Esophagus squamous epithelium (tissue), 5 donors: Measurements from ENCODE around the gene TSPEAR. TPM values are rescaled to one million over a fixed set of nuclear protein-coding genes. Genes with fewer than 3 reads are reported as not detected.

Source experiments
- DNase-seq: peaks from one replicate; lab custom pipeline; 2025; lab: John Stamatoyannopoulos, UW
- H3K27ac ChIP-seq, 4 donors: fragments of 200-600 bp; sonication (generic); one replicate each; pipeline ENCODE4 v1.5.1; 2016 to 2019; ENCODE audit warnings: mild to moderate bottlenecking in 1 of 4
- H3K27me3 ChIP-seq, 4 donors: fragments of 200-600 bp; sonication (generic); 1 replicate in 3 of 4; 2 replicates in 1 of 4; pipeline versions ENCODE4 v1.5.1 to v1.6.0; 2017 to 2021; ENCODE audit warnings: antibody characterized with exemption in 1 of 4
- H3K36me3 ChIP-seq, 3 donors: fragments of 200-600 bp; sonication (generic); one replicate each; pipeline ENCODE4 v1.5.1; 2016 to 2019
- H3K4me1 ChIP-seq, 3 donors: fragments of 200-600 bp; sonication (generic); one replicate each; pipeline ENCODE4 v1.5.1; 2017 to 2019
- H3K4me3 ChIP-seq, 4 donors: fragments of 200-600 bp; sonication (generic); 1 replicate in 3 of 4; 2 replicates in 1 of 4; pipeline ENCODE4 v1.5.1; 2016 to 2019; ENCODE audit warnings: mild to moderate bottlenecking in 2 of 4, moderate library complexity in 1 of 4
- H3K9me3 ChIP-seq, 3 donors: fragments of 200-600 bp; sonication (generic); one replicate each; pipeline ENCODE4 v1.5.1; 2016 to 2019
- CTCF ChIP-seq, 6 experiments: fragments of 450-650 bp in 4 of 6; fragments of 200-600 bp in 2 of 6; sonication (generic) in 2 of 6; IDR thresholded peaks; one replicate each; pipeline ENCODE4 v1.5.1; 2016 to 2019; ENCODE audit warnings: antibody characterized with exemption in 6 of 6, mild to moderate bottlenecking in 4 of 6, moderate library complexity in 4 of 6
- POLR2A ChIP-seq, 4 donors: fragments of 450-650 bp; IDR thresholded peaks; one replicate each; pipeline ENCODE4 v1.6.1; 2017; ENCODE audit warnings: antibody characterized with exemption in 4 of 4, mild to moderate bottlenecking in 4 of 4, moderate library complexity in 3 of 4
- WGBS, 2 donors: methylation state at CpG; one replicate each; pipeline ENCODE4 v1.1.5; 2018; 5-methylcytosine and 5-hydroxymethylcytosine counted together
- intact Hi-C: fragments of 100-400 bp; cut with DNase I; formaldehyde crosslinking; loops from one replicate; pipeline ENCODE4 v1.15.0; 2022
- total RNA-seq, 4 donors: library from RNA; depleted of rRNA; stranded (reverse); fragments of >200 nt; gene quantifications; one replicate each; pipeline ENCODE4 v1.1.0, GENCODE V29; 2016
- donor health status: DM: yes; HTN: yes; CAD: no.

The TSPEAR gene
- total RNA-seq, 4 donors from 2014 or later, result not detected

DNA sequence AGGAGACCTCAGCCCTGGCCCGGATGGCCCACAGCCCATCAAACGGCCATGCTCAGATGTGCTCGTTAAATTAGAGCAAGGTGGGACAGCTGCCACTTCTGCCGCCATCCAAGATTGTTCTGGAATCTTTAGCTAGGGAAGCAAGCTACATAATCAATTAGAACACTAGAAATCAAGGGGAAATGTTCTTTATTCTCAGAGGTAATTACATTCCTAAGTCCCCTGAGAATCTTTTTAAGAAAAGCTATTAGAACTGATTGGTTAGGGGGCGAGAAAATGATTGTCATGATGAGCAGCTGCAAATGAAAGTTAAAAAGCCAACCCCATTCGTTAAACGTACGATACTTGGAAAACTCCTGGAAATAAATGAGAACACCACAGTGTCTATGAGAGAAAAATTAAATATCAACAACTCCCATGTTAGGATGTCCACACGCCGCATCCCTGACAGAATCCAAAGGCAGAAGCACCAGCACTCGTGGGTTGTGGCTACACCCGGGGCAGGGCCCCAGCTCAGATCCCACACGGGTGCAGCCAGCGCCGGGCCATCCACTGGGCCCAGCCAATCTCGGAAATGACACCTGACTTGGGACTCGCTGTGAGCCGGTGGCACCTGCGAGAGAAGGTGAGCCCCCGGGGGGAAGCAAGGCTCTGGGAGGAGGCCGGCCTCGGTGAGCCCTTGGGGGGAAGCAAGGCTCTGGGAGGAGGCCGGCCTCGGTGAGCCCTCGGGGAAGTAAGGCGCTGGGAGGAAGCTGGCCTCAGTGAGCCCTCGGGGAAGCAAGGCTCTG, 209.0 kb downstream of the TSPEAR start:
- intact Hi-C loops, result no loop called here
- DNase-seq, result no peak
- H3K4me1 ChIP-seq, result peaks cover 0 to 9% (median 0%) of the 10 kb centered on the region in 3 donors
- 87 to 89% methylated on average over 19 of the region's 27 CpGs for WGBS, 2 donors
- H3K27me3 ChIP-seq, result peaks cover 0 to 69% (median 2%) of the 10 kb centered on the region in 4 donors
- H3K36me3 ChIP-seq, result no peaks in the 10 kb centered on the region
- H3K4me3 ChIP-seq, result no peak overlapping the region
- H3K27ac ChIP-seq, result no peak overlapping the region
- H3K9me3 ChIP-seq, result no peaks in the 10 kb centered on the region
- TF ChIP-seq CTCF (IDR thresholded peaks at IDR 0.05) (no peak), POLR2A (IDR thresholded peaks at IDR 0.05) (no peak)

DNA sequence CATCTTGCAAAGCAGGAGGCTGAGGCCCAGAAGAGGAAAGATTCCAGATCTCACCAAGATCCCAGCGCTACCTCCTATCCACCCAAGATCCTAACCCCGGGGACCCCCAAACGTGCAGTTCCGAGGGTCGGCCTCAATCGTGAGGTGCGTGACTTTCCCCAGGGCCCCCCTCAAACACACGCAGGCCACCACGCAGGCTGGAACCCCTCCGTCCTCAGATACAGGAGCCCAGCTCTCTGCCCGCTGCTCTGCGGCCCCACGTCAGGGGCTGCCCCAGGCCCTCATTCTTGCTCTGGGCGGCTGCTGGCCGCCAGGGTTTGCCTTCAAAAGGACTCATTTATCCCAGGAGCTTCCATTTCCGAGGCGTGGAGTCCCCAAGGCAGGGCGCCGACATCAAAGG, 211.3 kb downstream of the TSPEAR start:
- no peak overlapping the region for H3K4me3 ChIP-seq
- H3K27ac ChIP-seq, result no peak overlapping the region
- no peak for DNase-seq
- TF ChIP-seq POLR2A (IDR thresholded peaks at IDR 0.05), result no peak
- WGBS, 2 donors, result 47 to 59% methylated on average over 7 to 12 of the region's 19 CpGs
- no peaks in the 10 kb centered on the region for H3K9me3 ChIP-seq
- peaks cover 0 to 74% (median 2%) of the 10 kb centered on the region in 4 donors for H3K27me3 ChIP-seq
- intact Hi-C loops, result no loop called here
- H3K36me3 ChIP-seq, result no peaks in the 10 kb centered on the region
- peaks cover 0 to 20% (median 0%) of the 10 kb centered on the region in 3 donors for H3K4me1 ChIP-seq

DNA sequence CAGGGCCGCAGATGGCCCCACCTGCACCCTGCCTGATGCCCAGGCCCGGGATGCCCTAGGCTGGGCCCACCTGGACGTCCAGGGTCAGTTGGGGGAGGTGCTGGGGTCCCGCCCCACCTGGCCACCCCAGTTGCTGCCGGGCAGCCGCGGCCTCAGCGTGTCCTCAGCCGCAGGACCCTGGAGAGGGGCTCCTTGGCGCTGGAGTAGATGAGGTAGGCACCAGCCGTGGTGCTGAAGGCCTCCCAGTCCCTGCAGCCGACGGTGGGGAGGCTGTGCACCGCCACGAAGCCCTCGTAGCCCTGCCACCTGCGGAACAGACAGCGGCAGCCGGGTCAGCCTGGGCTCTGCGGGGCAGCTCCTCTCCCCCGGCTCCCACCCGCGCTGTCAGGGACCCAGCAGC, 211.7 kb downstream of the TSPEAR start:
- no peak overlapping the region for H3K4me3 ChIP-seq
- intact Hi-C loops, result no loop called here
- H3K27me3 ChIP-seq, result peaks cover 0 to 79% (median 2%) of the 10 kb centered on the region in 4 donors
- H3K36me3 ChIP-seq, result no peaks in the 10 kb centered on the region
- WGBS, 2 donors, result 74% methylated on average over 11 of the region's 23 CpGs; no CpG with 5 or more reads in 1 of the 2 donors
- H3K9me3 ChIP-seq, result no peaks in the 10 kb centered on the region
- no peak for DNase-seq
- no peak for TF ChIP-seq CTCF (IDR thresholded peaks at IDR 0.05)
- TF ChIP-seq POLR2A (IDR thresholded peaks at IDR 0.05), result no peak
- peaks cover 0 to 20% (median 0%) of the 10 kb centered on the region in 3 donors for H3K4me1 ChIP-seq
- no peak overlapping the region for H3K27ac ChIP-seq

DNA sequence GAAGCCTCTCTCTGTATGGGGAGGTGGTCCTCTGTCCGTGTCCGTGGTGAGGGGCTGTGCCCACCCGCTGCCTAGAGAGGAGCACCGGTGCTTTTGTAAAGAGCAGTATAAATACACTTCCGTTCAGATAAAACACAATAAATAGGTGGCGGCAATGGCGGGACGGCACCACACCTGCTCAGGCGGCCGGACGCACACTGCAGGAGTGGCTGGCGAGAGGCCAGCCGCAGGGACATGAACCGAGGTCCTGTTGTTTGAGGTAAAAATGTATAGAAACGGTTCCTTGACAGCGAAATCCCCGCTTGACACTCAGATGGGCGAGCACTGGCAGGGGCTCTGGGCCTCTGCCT, 212.2 kb downstream of the TSPEAR start:
- H3K4me1 ChIP-seq, result peaks cover 0 to 20% (median 0%) of the 10 kb centered on the region in 3 donors
- no peaks in the 10 kb centered on the region for H3K9me3 ChIP-seq
- TF ChIP-seq POLR2A (IDR thresholded peaks at IDR 0.05) (no peak), CTCF (IDR thresholded peaks at IDR 0.05) (no peak)
- WGBS, 2 donors, result 60 to 70% methylated on average over 17 to 18 of the region's 18 CpGs
- H3K27ac ChIP-seq, result no peak overlapping the region
- intact Hi-C loops, result no loop called here
- no peak overlapping the region for H3K4me3 ChIP-seq
- no peak for DNase-seq
- peaks cover 0 to 83% (median 2%) of the 10 kb centered on the region in 4 donors for H3K27me3 ChIP-seq
- no peaks in the 10 kb centered on the region for H3K36me3 ChIP-seq

DNA sequence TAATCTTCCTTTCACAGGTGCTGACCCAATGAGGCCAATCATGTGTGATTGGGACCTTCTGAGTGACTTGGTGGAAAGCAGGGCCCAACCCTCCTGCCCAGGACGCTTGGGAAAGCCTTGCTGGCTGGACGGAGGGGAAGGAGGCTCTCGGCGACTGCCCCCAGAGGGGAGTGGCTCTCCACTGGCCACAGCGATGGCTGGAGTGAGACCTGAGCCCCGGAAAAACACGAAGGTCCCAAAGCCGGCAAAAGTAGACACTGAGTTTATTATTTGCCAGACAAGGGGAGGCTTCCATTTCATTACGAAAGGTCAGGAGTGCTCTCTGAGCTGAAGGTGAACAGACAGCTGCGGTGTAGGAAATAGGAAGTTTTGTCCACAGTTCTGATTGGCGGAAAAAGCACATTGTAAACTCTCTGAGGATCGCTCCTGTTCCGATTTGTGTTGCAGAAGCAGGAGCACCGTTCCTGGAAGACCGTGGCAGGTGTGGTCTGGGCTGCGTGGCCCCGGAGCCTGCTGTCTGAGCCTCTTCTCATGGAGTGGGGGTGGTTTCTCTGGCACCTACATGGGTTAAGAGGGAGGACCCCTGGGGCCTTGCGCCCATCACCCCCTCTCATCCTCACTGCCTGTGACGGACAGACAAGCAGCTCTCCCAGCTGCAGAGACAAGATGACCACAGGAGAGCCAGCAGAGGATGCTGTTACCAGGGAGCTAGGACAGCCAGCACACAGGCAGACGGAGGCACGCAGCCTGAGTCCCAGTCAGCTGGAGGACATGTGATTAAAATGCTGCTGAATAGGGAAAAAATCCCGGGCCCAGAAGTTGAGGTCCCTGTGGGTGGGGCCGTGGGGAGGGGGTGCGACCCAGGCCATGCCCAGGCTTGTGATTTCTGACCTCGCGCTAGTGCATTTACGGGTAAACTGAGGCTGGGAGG, 212.8 kb downstream of the TSPEAR start:
- H3K4me1 ChIP-seq, result peaks cover 0 to 20% (median 0%) of the 10 kb centered on the region in 3 donors
- H3K27ac ChIP-seq, result no peak overlapping the region
- H3K36me3 ChIP-seq, result no peaks in the 10 kb centered on the region
- 69 to 79% methylated on average over 23 to 24 of the region's 27 CpGs for WGBS, 2 donors
- peaks cover 0 to 86% (median 2%) of the 10 kb centered on the region in 4 donors for H3K27me3 ChIP-seq
- DNase-seq, result no peak
- TF ChIP-seq POLR2A (IDR thresholded peaks at IDR 0.05) (no peak), CTCF (IDR thresholded peaks at IDR 0.05) (no peak)
- no peak overlapping the region for H3K4me3 ChIP-seq
- H3K9me3 ChIP-seq, result peaks cover 0 to 5% (median under 1%) of the 10 kb centered on the region in 3 donors
- intact Hi-C loops, result no loop called here
